Tibial nerve (tissue), 4 donors: ENCODE data around the gene RGS7.

Experiments
- CTCF ChIP-seq, 5 experiments: fragments of 200-600 bp in 3 of 5; fragments of 450-650 bp in 2 of 5; sonication (generic) in 3 of 5; IDR thresholded peaks; one replicate each; pipeline ENCODE4 v1.5.1; 2016 to 2019; ENCODE audit warnings: antibody characterized with exemption in 5 of 5, mild to moderate bottlenecking in 3 of 5, moderate library complexity in 2 of 5
- EP300 ChIP-seq, 2 donors: sonication (generic); formaldehyde crosslinking; IDR thresholded peaks; one replicate each; pipeline ENCODE4 v1.6.1; 2017; ENCODE audit warnings: antibody characterized with exemption in 2 of 2, mild to moderate bottlenecking in 1 of 2

- TF ChIP-seq CTCF (IDR thresholded peaks at IDR 0.05) (no peak), EP300 (IDR thresholded peaks at IDR 0.05) (no peak)
Observed at GRCh38 chr1:241131636-241132194, 225.3 kb downstream of the RGS7 start.
